Ishikawa (cell line): ENCODE results near the gene CIAPIN1.

Source experiments
- CEBPB ChIP-seq: IDR thresholded peaks from 2 replicates; pipeline ENCODE4 v1.6.1; 2012
- CREB1 ChIP-seq: IDR thresholded peaks from 2 replicates; pipeline ENCODE4 v1.6.1; 2012; ENCODE audit warnings: low read depth
- EGR1 ChIP-seq: IDR thresholded peaks from 2 replicates; pipeline ENCODE4 v1.6.1; 2012
- EP300 ChIP-seq: IDR thresholded peaks from 2 replicates; pipeline ENCODE4 v1.6.1; 2012; ENCODE audit warnings: borderline replicate concordance
- FOXM1 ChIP-seq: IDR thresholded peaks from 2 replicates; pipeline ENCODE4 v1.6.1; 2012; ENCODE audit warnings: low read depth, borderline replicate concordance
- MAX ChIP-seq: IDR thresholded peaks from 2 replicates; pipeline ENCODE4 v1.6.1; 2012
- NFIC ChIP-seq: IDR thresholded peaks from 2 replicates; pipeline ENCODE4 v1.6.1; 2012
- RAD21 ChIP-seq: IDR thresholded peaks from 2 replicates; pipeline ENCODE4 v1.6.1; 2012; ENCODE audit warnings: low read depth
- REST ChIP-seq: IDR thresholded peaks from 2 replicates; pipeline ENCODE4 v1.6.1; 2012; ENCODE audit warnings: low read depth, mild to moderate bottlenecking
- TAF1 ChIP-seq: IDR thresholded peaks from 2 replicates; pipeline ENCODE4 v1.6.1; 2012; ENCODE audit warnings: low read depth, mild to moderate bottlenecking
- TCF12 ChIP-seq: IDR thresholded peaks from 2 replicates; pipeline ENCODE4 v1.6.1; 2012; ENCODE audit warnings: low read depth
- TEAD4 ChIP-seq: IDR thresholded peaks from 2 replicates; pipeline ENCODE4 v1.6.1; 2012
- YY1 ChIP-seq: IDR thresholded peaks from 2 replicates; pipeline ENCODE4 v1.6.1; 2012; ENCODE audit warnings: low read depth
- ZBTB7A ChIP-seq: IDR thresholded peaks from 2 replicates; pipeline ENCODE4 v1.6.1; 2012; ENCODE audit warnings: low read depth
- TF ChIP-seq, protein P1 (sequence below): IDR thresholded peaks from 2 replicates; pipeline ENCODE4 v1.6.1; 2012

Gene CIAPIN1

DNA sequence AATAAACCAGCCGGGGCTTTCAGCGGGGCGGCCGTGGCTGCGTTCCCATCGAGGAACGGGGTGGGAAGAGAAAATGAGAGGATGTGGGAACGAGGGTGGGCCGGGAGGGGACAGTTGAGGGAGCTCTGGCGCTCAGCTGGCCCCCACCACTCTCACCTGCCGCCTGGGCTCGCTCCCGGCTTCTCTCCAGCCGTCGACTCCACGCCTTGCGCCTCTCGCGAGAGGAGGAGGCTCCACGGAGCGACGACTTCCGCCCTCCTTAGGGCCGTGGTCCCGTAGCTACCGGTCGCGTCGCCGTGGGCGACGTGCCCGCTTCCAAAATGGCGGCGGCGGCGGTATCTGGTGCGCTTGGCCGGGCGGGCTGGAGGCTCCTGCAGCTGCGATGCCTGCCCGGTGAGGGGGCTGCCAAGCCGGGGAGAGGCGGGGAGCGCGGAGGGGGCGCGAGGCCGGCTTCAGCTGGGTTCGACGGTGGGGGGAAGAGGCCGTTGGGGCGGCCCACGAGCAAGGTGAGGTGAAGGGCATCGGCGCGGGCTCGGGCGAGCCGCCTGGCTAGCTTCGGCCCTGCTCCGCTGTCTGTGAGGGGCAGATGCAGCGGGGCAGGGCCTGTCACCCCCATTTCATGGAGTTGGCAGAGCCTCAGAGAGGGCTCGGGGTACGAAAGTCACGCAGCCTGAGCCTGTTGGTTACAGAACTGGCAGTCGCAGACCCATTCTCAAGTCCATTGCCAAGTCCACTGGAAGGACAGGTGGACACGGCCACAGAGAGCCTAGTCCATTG is at the start of gene CIAPIN1, which contains the start of gene COQ9:
CIAPIN1 (minus strand) TSS at position 200 of the 777 bp plus-strand sequence. CDS start 6,457 bp downstream, outside the sequence.
COQ9 (plus strand) TSS at position 294 of the 777 bp plus-strand sequence; CDS start at position 321, 27 bp downstream.
- TF ChIP-seq EGR1 (peak; percentile 64), MAX (peak; percentile 93), ZBTB7A (no peak), NFIC (peak; percentile 46; the same call in 1 of the 2 replicates), TCF12 (peak; percentile 80), CEBPB (no peak; the same call in 1 of the 2 replicates), CREB1 (peak; percentile 72), EP300 (0 out of 2 replicates have a peak, but pooled peaks have one; percentile 7), TEAD4 (no peak), REST (0 out of 2 replicates have a peak, but pooled peaks have one; percentile 38), YY1 (peak; percentile 99), TAF1 (peak; percentile 100)
- TF ChIP-seq, protein P1, sequence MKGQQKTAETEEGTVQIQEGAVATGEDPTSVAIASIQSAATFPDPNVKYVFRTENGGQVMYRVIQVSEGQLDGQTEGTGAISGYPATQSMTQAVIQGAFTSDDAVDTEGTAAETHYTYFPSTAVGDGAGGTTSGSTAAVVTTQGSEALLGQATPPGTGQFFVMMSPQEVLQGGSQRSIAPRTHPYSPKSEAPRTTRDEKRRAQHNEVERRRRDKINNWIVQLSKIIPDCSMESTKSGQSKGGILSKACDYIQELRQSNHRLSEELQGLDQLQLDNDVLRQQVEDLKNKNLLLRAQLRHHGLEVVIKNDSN, result no peak

GRCh38 chr16:57493767-57494166 is 46.6 kb upstream of the CIAPIN1 start:
- TF ChIP-seq EP300 (no peak), NFIC (no peak), CEBPB (no peak), YY1 (no peak), ZBTB7A (no peak), CREB1 (no peak)

DNA sequence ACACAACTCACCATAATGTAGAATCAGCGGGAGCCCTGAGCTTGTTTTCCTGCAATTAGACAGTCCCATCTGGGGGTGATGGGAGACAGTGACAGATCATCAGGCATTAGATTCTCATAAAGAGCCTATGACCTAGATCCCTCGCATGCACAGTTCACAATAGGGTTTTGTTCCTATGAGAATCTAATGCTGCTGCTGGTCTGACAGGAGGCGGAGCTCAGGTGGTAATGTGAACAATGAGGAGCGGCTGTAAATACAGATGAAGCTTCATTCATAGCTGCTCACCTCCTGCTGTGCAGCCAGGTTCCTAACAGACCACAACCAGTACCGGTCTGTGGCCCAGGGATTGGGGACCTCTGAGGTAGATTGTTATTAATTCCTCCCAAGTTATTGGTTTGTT is 42.0 kb upstream of the CIAPIN1 start:
- TF ChIP-seq TEAD4, result no peak
- TF ChIP-seq FOXM1, result no peak
- TF ChIP-seq ZBTB7A, result no peak
- TF ChIP-seq TCF12, result no peak

DNA sequence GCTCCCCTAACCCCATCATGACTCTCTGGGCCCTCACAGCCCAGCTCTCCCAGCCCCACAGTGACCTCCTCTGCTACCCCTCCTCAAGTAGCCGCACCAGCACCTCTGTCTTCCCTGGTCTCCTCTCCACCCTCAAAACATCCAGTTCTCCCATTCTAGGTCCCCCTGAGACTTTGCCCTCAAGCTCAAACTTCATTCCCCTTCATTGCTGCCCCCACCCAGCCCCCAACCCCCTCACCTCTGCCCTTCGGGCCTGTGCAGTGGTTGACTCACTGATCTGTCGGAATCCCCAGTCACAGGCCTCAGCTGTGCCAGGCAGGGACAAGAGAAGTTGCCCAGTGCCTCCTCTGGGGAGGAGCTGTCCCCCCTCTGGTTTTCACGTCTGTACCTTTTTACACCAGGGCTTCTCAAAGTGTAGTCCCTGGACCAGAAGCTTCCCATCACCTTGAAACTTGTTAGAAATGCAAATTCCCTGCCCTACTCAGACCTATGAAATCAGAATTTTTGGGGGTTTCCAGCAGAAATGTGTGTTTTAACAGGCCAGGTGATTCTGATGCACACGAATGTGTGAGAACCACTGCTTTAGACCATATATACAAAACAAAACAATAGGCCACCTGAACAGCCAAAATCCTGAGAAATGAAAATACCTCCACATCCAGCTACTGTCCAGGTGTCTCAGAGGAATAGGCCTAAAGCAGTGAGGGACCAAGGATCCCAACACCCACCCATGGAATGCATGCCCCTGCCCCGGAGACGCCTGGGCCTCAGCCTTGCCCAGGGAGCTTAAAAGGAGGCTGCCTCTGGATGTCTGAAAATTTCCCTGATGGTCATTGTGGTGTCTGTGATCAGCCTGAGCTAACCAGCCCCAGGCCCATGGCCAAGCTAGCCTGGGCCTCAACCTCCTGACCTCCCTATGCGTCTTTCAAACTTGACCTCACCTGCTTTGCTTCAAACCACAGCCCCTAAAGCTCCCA is 40.0 kb upstream of the CIAPIN1 start:
- TF ChIP-seq, protein P1, result no peak
- TF ChIP-seq TAF1 (no peak), EP300 (no peak), TCF12 (no peak), CREB1 (no peak), FOXM1 (no peak), MAX (no peak), NFIC (no peak), YY1 (no peak), ZBTB7A (no peak), EGR1 (no peak), RAD21 (no peak), CEBPB (no peak), REST (no peak), TEAD4 (no peak)
